ENCODE results near the gene L3MBTL4. TPM values are rescaled to one million over a fixed set of nuclear protein-coding genes. Genes with fewer than 3 reads are reported as not detected.

Gene L3MBTL4
- total and polyA plus RNA-seq, 10 of the 15 experiments (the other 5 are each of a cell fraction or from before 2014, with no cell fraction given): 1.3 to 8.7 (median 3.8) TPM

DNA sequence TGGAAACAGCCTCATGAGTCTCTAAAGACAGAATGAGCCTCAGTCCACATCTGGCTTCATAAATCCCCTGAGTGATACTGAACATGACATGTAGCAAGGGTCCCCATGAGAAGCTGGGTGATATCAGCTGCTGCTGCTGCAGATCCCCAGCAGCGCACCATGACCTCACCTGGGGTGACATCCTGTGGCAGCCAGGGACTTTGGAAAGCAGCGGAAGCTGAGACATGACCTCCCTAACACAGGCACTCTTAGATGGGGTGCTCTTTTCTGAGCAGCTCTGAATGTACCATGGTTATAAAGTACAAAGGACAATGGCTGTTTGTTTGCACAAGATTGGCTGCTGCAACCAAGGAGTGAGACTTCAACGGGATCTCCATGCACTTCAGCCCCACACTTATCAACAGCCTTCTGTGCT is 444.7 kb downstream of the L3MBTL4 start:
- no peak overlapping the region for H3K9ac ChIP-seq (ENCODE audit: control insufficient read depth, insufficient read depth, low read length)
- H3K4me2 ChIP-seq (ENCODE audit: control insufficient read depth, insufficient read depth): no peak overlapping the region
- H3K27me3 ChIP-seq (replicated peaks in 1 of 2; ENCODE audit: control insufficient read depth in 2 of 2, insufficient read depth in 2 of 2, low read length in 1 of 2): no peaks in the 10 kb centered on the region; a peak in 1 of 4 replicates
- CTCF ChIA-PET: no interaction called here
- BruUV-seq (replicated peaks): no TSS peak
- no peaks in the 10 kb centered on the region for H4K20me1 ChIP-seq (ENCODE audit: control insufficient read depth, insufficient read depth)
- ATAC-seq (no peak), DNase-seq (ENCODE audit: low read depth, low spot score) (no peak), FAIRE-seq (no peak)
- TF ChIP-seq YBX1 (IDR thresholded peaks at IDR 0.05): no peak
- TF ChIP-seq, protein P1, sequence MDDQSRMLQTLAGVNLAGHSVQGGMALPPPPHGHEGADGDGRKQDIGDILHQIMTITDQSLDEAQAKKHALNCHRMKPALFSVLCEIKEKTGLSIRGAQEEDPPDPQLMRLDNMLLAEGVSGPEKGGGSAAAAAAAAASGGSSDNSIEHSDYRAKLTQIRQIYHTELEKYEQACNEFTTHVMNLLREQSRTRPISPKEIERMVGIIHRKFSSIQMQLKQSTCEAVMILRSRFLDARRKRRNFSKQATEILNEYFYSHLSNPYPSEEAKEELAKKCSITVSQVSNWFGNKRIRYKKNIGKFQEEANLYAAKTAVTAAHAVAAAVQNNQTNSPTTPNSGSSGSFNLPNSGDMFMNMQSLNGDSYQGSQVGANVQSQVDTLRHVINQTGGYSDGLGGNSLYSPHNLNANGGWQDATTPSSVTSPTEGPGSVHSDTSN (IDR thresholded peaks at IDR 0.05; ENCODE audit: insufficient replicate concordance, low read depth, low read length): no peak
- TF ChIP-seq, protein P2, sequence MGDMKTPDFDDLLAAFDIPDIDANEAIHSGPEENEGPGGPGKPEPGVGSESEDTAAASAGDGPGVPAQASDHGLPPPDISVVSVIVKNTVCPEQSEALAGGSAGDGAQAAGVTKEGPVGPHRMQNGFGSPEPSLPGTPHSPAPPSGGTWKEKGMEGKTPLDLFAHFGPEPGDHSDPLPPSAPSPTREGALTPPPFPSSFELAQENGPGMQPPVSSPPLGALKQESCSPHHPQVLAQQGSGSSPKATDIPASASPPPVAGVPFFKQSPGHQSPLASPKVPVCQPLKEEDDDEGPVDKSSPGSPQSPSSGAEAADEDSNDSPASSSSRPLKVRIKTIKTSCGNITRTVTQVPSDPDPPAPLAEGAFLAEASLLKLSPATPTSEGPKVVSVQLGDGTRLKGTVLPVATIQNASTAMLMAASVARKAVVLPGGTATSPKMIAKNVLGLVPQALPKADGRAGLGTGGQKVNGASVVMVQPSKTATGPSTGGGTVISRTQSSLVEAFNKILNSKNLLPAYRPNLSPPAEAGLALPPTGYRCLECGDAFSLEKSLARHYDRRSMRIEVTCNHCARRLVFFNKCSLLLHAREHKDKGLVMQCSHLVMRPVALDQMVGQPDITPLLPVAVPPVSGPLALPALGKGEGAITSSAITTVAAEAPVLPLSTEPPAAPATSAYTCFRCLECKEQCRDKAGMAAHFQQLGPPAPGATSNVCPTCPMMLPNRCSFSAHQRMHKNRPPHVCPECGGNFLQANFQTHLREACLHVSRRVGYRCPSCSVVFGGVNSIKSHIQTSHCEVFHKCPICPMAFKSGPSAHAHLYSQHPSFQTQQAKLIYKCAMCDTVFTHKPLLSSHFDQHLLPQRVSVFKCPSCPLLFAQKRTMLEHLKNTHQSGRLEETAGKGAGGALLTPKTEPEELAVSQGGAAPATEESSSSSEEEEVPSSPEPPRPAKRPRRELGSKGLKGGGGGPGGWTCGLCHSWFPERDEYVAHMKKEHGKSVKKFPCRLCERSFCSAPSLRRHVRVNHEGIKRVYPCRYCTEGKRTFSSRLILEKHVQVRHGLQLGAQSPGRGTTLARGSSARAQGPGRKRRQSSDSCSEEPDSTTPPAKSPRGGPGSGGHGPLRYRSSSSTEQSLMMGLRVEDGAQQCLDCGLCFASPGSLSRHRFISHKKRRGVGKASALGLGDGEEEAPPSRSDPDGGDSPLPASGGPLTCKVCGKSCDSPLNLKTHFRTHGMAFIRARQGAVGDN (IDR thresholded peaks at IDR 0.05): no peak
- no peak for TF ChIP-seq JUNB (IDR thresholded peaks at IDR 0.05)
- no peak for TF ChIP-seq SREBF2 (IDR thresholded peaks at IDR 0.05; ENCODE audit: low read length)
- no peak for TF ChIP-seq NRF1 (conservative IDR thresholded peaks at IDR 0.05; ENCODE audit: low read depth, low read length)
- TF ChIP-seq, protein P3, sequence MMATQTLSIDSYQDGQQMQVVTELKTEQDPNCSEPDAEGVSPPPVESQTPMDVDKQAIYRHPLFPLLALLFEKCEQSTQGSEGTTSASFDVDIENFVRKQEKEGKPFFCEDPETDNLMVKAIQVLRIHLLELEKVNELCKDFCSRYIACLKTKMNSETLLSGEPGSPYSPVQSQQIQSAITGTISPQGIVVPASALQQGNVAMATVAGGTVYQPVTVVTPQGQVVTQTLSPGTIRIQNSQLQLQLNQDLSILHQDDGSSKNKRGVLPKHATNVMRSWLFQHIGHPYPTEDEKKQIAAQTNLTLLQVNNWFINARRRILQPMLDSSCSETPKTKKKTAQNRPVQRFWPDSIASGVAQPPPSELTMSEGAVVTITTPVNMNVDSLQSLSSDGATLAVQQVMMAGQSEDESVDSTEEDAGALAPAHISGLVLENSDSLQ (IDR thresholded peaks at IDR 0.05): no peak
- TF ChIP-seq, protein P4, sequence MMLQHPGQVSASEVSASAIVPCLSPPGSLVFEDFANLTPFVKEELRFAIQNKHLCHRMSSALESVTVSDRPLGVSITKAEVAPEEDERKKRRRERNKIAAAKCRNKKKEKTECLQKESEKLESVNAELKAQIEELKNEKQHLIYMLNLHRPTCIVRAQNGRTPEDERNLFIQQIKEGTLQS (IDR thresholded peaks at IDR 0.05; ENCODE audit: borderline replicate concordance, extremely low read depth, low read depth, low read length): no peak
- no peak for TF ChIP-seq ASH2L (IDR thresholded peaks at IDR 0.05; ENCODE audit: borderline replicate concordance, low read depth)
- TF ChIP-seq PML (IDR thresholded peaks at IDR 0.05; ENCODE audit: low read length): no peak
- TF ChIP-seq ETV6 (conservative IDR thresholded peaks at IDR 0.05 in 1 of 2, IDR thresholded peaks at IDR 0.05 in 1 of 2; ENCODE audit: borderline replicate concordance in 1 of 2, low read depth in 1 of 2): no peak
- no peak for TF ChIP-seq TBL1XR1 (IDR thresholded peaks at IDR 0.05; ENCODE audit: low read depth, low read length)
- TF ChIP-seq ZNF274 (IDR thresholded peaks at IDR 0.05; ENCODE audit: insufficient read depth, insufficient read length): no peak
- no peak for TF ChIP-seq PAX8 (IDR thresholded peaks at IDR 0.05)
- peaks cover 40% of the 10 kb centered on the region for H3K4me1 ChIP-seq (ENCODE audit: control insufficient read depth, insufficient read depth, low read length)
- POLR2A ChIA-PET: no interaction called here
- no peak overlapping the region for H2AFZ ChIP-seq (ENCODE audit: control insufficient read depth, low read depth, low read length)
- H3K4me3 ChIP-seq: no peak overlapping the region
- SMC1A ChIA-PET (ENCODE audit: uncharacterized antibody, unreplicated experiment): no interaction called here
- H3K79me2 ChIP-seq (ENCODE audit: control insufficient read depth, insufficient read depth, low read length): no peaks in the 10 kb centered on the region
- no peak overlapping the region for H3K27ac ChIP-seq (ENCODE audit: control insufficient read depth, insufficient read depth)
- in situ Hi-C loops (cut with MboI) (no loop called here), intact Hi-C loops (cut with micrococcal nuclease; ENCODE audit: unreplicated experiment) (loop anchor here (10.0 kb wide), 1 partner anchor 445 kb away; the partner anchor contains the start of gene L3MBTL4)
- peaks cover 3% of the 10 kb centered on the region; the same call in 2 of the 3 replicates for H3K9me3 ChIP-seq (replicated peaks; ENCODE audit: control insufficient read depth, insufficient read depth, low read length)
- H3K36me3 ChIP-seq (ENCODE audit: control insufficient read depth in 2 of 2, insufficient read depth in 2 of 2, low read length in 1 of 2): no peaks in the 10 kb centered on the region
- WGBS (ENCODE audit: insufficient coverage, insufficient replicate concordance, low lambda C conversion rate, missing lambda C conversion rate): 52% methylated on average over 3 of the region's 3 CpGs
- RAD21 ChIA-PET (ENCODE audit: unreplicated experiment): no interaction called here
